HEK293T (cell line): ENCODE data around the gene CYS1.
"Not testable (repeated sequence)": the region's sequence is repeated elsewhere in the genome, so short reads cannot be mapped to it uniquely, and the experiment has no call there.

Source experiments
- CTCF ChIA-PET: fragments of 350-600 bp; formaldehyde crosslinking; extraction: SDS; loops from one replicate; lab custom pipeline; 2021; ENCODE audit warnings: antibody characterized with exemption, inconsistent platforms; lab: Yijun Ruan, JAX
- POLR2A ChIA-PET: fragments of 350-600 bp; formaldehyde crosslinking; extraction: SDS; loops from one replicate; lab custom pipeline; 2020; ENCODE audit warnings: antibody characterized with exemption, inconsistent platforms; lab: Yijun Ruan, JAX
- DNase-seq: peaks from one replicate; pipeline ENCODE4 v3.0.0; 2012; ENCODE audit warnings: mixed read lengths; ENCODE audit errors: extremely low spot score
- ARNT ChIP-seq: fragments of 450-650 bp; IDR thresholded peaks from 2 replicates; pipeline ENCODE4 v1.6.1; 2017; ENCODE audit warnings: mild to moderate bottlenecking
- BHLHE40 ChIP-seq: fragments of 450-650 bp; IDR thresholded peaks from 2 replicates; pipeline ENCODE4 v1.6.1; 2016; ENCODE audit warnings: mild to moderate bottlenecking, moderate library complexity, borderline replicate concordance
- CTBP1 ChIP-seq: fragments of 450-650 bp; IDR thresholded peaks from 2 replicates; pipeline ENCODE4 v1.6.1; 2016; ENCODE audit warnings: borderline replicate concordance
- ELF4 ChIP-seq: fragments of 450-650 bp; IDR thresholded peaks from 2 replicates; pipeline ENCODE4 v1.6.1; 2017; ENCODE audit warnings: antibody characterized with exemption
- FOXA1 ChIP-seq: fragments of 450-650 bp; IDR thresholded peaks from 2 replicates; pipeline ENCODE4 v1.6.1; 2016; ENCODE audit warnings: mild to moderate bottlenecking
- FOXK2 ChIP-seq: fragments of 450-650 bp; IDR thresholded peaks from 2 replicates; pipeline ENCODE4 v1.6.1; 2016; ENCODE audit warnings: mild to moderate bottlenecking
- FOXM1 ChIP-seq: fragments of 450-650 bp; IDR thresholded peaks from 2 replicates; pipeline ENCODE4 v1.6.1; 2017; ENCODE audit warnings: mild to moderate bottlenecking, borderline replicate concordance
- HDGF ChIP-seq: fragments of 450-650 bp; IDR thresholded peaks from 2 replicates; pipeline ENCODE4 v1.6.1; 2017; ENCODE audit warnings: antibody characterized with exemption, borderline replicate concordance
- L3MBTL2 ChIP-seq: fragments of 450-650 bp; conservative IDR thresholded peaks from 2 replicates; pipeline ENCODE4 v1.6.1; 2016; ENCODE audit warnings: mild to moderate bottlenecking
- LEF1 ChIP-seq: fragments of 450-650 bp; IDR thresholded peaks from 2 replicates; pipeline ENCODE4 v1.6.1; 2017; ENCODE audit warnings: mild to moderate bottlenecking, borderline replicate concordance
- NFRKB ChIP-seq: fragments of 450-650 bp; IDR thresholded peaks from 2 replicates; pipeline ENCODE4 v1.6.1; 2016; ENCODE audit warnings: mild to moderate bottlenecking, moderate library complexity
- SP1 ChIP-seq: fragments of 450-650 bp; IDR thresholded peaks from 2 replicates; pipeline ENCODE4 v1.6.1; 2017
- SUZ12 ChIP-seq: fragments of 450-650 bp; IDR thresholded peaks from 2 replicates; pipeline ENCODE4 v1.6.1; 2016; ENCODE audit warnings: mild to moderate bottlenecking
- TARDBP ChIP-seq: fragments of 450-650 bp; IDR thresholded peaks from 2 replicates; pipeline ENCODE4 v1.6.1; 2016
- ZNF384 ChIP-seq: fragments of 450-650 bp; IDR thresholded peaks from 2 replicates; pipeline ENCODE4 v1.6.1; 2016
- TF ChIP-seq, protein P1 (sequence below): fragments of 450-650 bp; IDR thresholded peaks from 2 replicates; pipeline ENCODE4 v1.6.1; 2016

Gene CYS1

DNA sequence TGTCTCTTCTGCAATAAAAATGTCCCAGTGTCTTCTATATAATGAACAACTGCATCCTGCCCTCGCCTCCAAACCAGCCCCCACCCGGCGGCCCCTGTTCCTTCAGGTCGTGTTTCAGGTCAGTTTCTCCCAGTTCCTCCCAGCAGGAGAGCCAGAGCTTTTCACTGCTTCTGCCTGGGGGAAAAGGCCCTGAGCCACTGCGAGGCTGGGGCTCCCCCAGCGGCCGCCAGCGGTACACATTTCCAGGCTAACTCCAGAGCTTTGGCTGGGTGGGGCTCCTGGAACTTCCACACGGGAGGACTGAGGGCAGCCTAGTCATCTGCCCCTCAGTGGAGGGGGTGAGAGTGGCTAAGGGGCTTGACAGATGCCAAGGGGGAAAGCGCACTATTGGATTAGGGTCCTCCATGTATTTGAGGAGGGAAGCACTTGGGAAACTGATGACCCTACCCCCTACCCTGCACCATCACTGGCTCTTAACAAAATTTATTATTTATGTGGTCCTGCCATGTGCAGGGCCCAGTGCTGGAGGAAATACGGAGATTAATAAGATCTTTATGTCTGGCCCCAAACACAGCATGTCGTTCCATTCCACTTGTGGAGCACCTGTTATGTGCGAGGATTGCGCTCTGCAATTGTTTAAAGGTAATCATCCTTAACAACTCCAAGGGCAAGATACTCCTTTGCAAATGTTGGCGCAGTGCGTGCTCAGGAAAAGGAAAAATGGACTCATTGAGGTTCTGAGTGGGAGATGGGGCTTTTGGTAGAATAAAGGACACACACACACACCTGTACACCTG is 17.3 kb upstream of the CYS1 start:
- CTCF ChIA-PET, result interaction anchor here (0.6 to 3.6 kb wide), 15 partner anchors 10 to 462 kb away, joined by 3 to 46 read pairs (median 5); partner anchors contain the start of gene CYS1
- POLR2A ChIA-PET, result interaction anchor here (0.9 to 1.2 kb wide), 2 partner anchors 25 to 350 kb away, joined by 3 read pairs; partner anchors contain the start of gene ODC1
- peak; percentile 89 for DNase-seq
- TF ChIP-seq NFRKB (no peak), ARNT (no peak), BHLHE40 (no peak), CTBP1 (no peak), HDGF (no peak), L3MBTL2 (no peak), ELF4 (no peak), SUZ12 (no peak), FOXM1 (no peak), FOXK2 (no peak), LEF1 (no peak), ZNF384 (no peak), SP1 (no peak), FOXA1 (no peak), TARDBP (no peak)
- TF ChIP-seq, protein P1, sequence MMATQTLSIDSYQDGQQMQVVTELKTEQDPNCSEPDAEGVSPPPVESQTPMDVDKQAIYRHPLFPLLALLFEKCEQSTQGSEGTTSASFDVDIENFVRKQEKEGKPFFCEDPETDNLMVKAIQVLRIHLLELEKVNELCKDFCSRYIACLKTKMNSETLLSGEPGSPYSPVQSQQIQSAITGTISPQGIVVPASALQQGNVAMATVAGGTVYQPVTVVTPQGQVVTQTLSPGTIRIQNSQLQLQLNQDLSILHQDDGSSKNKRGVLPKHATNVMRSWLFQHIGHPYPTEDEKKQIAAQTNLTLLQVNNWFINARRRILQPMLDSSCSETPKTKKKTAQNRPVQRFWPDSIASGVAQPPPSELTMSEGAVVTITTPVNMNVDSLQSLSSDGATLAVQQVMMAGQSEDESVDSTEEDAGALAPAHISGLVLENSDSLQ, result no peak

DNA sequence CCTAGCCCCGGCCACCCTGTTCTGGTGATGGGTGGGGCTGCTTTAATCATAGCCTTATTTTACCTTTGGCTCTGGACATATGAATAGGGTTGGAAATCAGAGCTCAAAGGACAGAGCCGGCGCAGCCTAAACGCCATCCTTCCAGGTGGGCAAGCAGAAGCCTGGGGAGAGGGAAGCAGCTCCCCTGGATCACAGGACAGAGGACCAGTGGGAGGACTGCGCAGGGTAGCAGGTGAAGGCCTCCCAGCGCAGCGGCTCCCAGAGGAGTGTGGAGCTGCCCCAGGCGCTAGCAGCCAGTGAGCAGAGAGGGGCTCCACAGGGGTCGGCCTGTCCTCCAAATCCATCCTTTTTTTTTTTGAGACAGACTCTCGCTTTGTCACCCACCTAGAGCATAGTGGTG is 16.4 kb upstream of the CYS1 start:
- TF ChIP-seq FOXK2 (no peak), NFRKB (no peak), TARDBP (no peak), BHLHE40 (no peak), ARNT (no peak), ZNF384 (no peak)
- POLR2A ChIA-PET, result interaction anchor here (0.8 to 1.2 kb wide), 2 partner anchors 10 to 24 kb away, joined by 3 read pairs; no protein-coding TSS in a partner anchor
- CTCF ChIA-PET, result interaction anchor here (0.5 to 3.6 kb wide), 15 partner anchors 9 to 312 kb away, joined by 3 to 46 read pairs (median 5); partner anchors contain the start of gene CYS1
- DNase-seq, result no peak

DNA sequence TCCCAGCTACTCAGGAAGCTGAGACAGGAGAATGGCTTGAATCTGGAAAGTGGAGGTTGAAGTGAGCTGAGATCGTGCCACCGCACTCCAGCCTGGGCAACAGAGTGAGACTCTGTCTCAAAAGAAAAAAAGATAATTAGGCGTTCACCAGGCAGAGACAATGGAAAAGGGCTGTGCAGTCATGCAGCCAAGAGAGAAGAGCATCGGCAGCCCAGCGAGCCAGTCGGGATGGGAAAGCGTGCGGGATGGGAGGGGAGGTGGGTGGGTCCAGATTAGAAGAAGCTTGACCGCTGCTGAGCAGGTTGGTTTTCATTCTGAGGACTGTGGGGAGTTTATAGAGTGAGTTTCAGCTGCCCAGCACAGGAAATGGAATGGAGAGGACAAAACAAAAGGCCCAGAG is 15.0 kb upstream of the CYS1 start:
- no peak for DNase-seq
- ChIA-PET CTCF (no interaction called here), POLR2A (interaction anchor here (1.2 kb wide), 1 partner anchor 10 kb away, joined by 3 read pairs; no protein-coding TSS in a partner anchor)
- no peak for TF ChIP-seq NFRKB
- TF ChIP-seq FOXM1, result no peak
- TF ChIP-seq, protein P1, result no peak
- no peak for TF ChIP-seq L3MBTL2
- no peak for TF ChIP-seq CTBP1
- TF ChIP-seq FOXK2, result no peak
- no peak for TF ChIP-seq BHLHE40
- no peak for TF ChIP-seq ZNF384
- TF ChIP-seq LEF1, result no peak
- TF ChIP-seq TARDBP, result no peak
- TF ChIP-seq ELF4, result no peak
- TF ChIP-seq SP1, result no peak
- TF ChIP-seq ARNT, result no peak
- TF ChIP-seq FOXA1, result no peak
- no peak for TF ChIP-seq SUZ12
- TF ChIP-seq HDGF, result no peak

DNA sequence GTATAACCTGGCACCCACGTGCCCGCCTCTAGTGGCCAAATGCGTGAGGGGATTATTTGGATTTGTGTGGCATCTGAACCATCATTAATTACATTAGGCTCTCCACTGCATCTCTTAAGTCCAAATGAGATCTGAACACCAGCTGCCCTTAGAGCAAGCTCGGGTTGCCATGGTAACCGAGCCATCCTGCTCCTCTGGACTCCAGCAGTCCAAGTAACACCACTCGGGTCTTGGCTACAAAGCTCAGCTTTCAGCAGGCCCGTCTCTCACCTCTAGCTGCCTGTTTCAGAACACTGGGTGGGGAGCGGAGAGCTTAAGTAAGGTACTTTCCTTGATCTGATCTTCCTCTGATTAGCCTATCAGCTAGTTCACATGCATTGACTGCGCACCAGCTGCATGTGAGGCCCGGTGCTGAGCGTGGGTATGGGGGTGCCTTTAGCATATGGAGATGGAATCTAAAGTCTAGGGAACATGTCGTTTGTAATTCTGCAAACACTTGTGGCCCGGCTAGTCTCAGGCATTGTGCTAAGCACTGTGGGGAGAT is 14.1 kb upstream of the CYS1 start:
- ChIA-PET POLR2A (interaction anchor here (1.2 kb wide), 1 partner anchor 9 kb away, joined by 3 read pairs; no protein-coding TSS in a partner anchor), CTCF (interaction anchor here (1.2 kb wide), 1 partner anchor 22 kb away, joined by 7 read pairs; no protein-coding TSS in a partner anchor)

GRCh38 chr2:10091889-10092244 is 11.7 kb upstream of the CYS1 start:
- POLR2A ChIA-PET, CTCF ChIA-PET, DNase-seq: not testable (repeated sequence)

More for the DNA sequence above, 14.1 kb upstream of the CYS1 start:
- TF ChIP-seq NFRKB (no peak), L3MBTL2 (no peak), ARNT (no peak), ZNF384 (no peak), SP1 (no peak), BHLHE40 (no peak), FOXM1 (no peak), CTBP1 (no peak), FOXA1 (no peak)
- no peak for DNase-seq

DNA sequence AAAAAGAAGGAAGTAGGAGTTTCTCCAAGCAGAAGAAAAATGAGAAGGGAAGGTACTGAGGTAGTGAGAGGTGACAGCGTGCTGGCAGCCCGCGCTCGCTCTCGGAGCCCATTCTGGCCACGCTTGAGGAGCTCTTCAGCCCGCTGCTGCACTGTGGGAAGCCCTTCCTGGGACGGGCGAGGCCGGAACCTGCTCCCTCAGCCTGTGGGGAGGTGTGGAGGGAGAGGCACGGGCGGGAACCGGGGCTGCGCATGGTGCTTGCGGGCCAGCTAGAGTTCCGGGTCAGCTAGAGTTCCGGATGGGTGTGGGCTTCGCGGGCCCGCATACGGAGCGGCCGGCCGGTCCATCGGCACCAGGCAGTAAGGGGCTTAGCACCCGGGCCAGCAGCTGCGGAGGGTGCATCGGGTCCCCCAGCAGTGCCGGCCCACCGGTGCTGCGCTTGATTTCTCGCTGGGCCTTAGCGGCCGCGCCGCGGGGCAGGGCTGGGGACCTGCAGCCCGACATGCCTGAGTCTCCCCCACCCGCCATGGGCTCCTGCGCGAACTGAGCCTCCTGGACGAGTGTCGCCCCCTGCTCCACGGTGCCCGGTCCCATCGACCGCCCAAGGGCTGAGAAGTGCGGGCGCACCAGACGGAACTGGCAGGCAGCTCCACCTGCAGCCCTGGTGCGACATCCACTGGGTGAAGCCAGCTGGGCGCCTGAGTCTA is 11.1 kb upstream of the CYS1 start:
- DNase-seq, result no peak
- POLR2A ChIA-PET, result no interaction called here
- CTCF ChIA-PET, result no interaction called here
- TF ChIP-seq NFRKB (no peak), SUZ12 (no peak)
